K562 (cell line): Measurements from ENCODE around the gene TSPAN1. TPM values are rescaled to one million over a fixed set of nuclear protein-coding genes. Genes with fewer than 3 reads are reported as not detected.

ENCODE experiments used
- ARID3B ChIP-seq: fragments of 250-450 bp; sonication (Bioruptor Pico); IDR thresholded peaks from 2 replicates; pipeline ENCODE4 v1.4.0; 2020; ENCODE audit warnings: borderline replicate concordance
- ATF2 ChIP-seq: sonication (generic); formaldehyde crosslinking; IDR thresholded peaks from 2 replicates; pipeline ENCODE4 v1.8.1; 2022; ENCODE audit warnings: missing genetic modification reagents
- BMI1 ChIP-seq: fragments of 150-350 bp; IDR thresholded peaks from 2 replicates; pipeline ENCODE4 v1.6.1; 2014; ENCODE audit warnings: low read length
- HOMEZ ChIP-seq: fragments of 250-450 bp; sonication (Bioruptor Pico); IDR thresholded peaks from 2 replicates; pipeline ENCODE4 v1.4.0; 2020; ENCODE audit warnings: mild to moderate bottlenecking, moderate library complexity
- MAX ChIP-seq: sonication (generic); formaldehyde crosslinking; IDR thresholded peaks from 2 replicates; pipeline ENCODE4 v1.9.0; 2022; ENCODE audit warnings: mild to moderate bottlenecking, missing genetic modification reagents
- MBD1 ChIP-seq: fragments of 250-450 bp; sonication (Bioruptor Pico); IDR thresholded peaks from 2 replicates; pipeline ENCODE4 v1.8.0; 2022; ENCODE audit warnings: inconsistent platforms
- MYC ChIP-seq, 2 experiments: fragments of 250-450 bp in 1 of 2; sonication (Bioruptor Pico) in 1 of 2; IDR thresholded peaks; 2 replicates each; pipeline versions ENCODE4 v1.5.1 to v1.6.1; 2012 to 2021; ENCODE audit warnings: low read depth in 2 of 2, borderline replicate concordance in 1 of 2, improper control_type of control experiment in 1 of 2, low read length in 1 of 2, mild to moderate bottlenecking in 1 of 2, moderate library complexity in 1 of 2
- NCOR1 ChIP-seq: fragments of 450-650 bp; IDR thresholded peaks from 2 replicates; pipeline ENCODE4 v1.6.1; 2016; ENCODE audit warnings: mild to moderate bottlenecking, moderate library complexity
- NFATC3 ChIP-seq: fragments of 450-650 bp; IDR thresholded peaks from 2 replicates; pipeline ENCODE4 v1.6.1; 2017; ENCODE audit warnings: mild to moderate bottlenecking
- POLR3G ChIP-seq: IDR thresholded peaks from 2 replicates; pipeline ENCODE4 v1.6.1; 2011; ENCODE audit not compliant: insufficient read length, insufficient replicate concordance; ENCODE audit errors: extremely low read depth
- RHOXF2B ChIP-seq: fragments of 250-450 bp; sonication (Bioruptor Pico); conservative IDR thresholded peaks from 2 replicates; pipeline ENCODE4 v1.5.1; 2021
- SIRT6 ChIP-seq: IDR thresholded peaks from one replicate; pipeline ENCODE4 v1.6.1; 2012; ENCODE audit warnings: low read depth, mild to moderate bottlenecking, control low read depth, inconsistent platforms, low read length, moderate library complexity
- SNIP1 ChIP-seq: fragments of 450-650 bp; IDR thresholded peaks from 2 replicates; pipeline ENCODE4 v1.7.1; 2017; ENCODE audit warnings: low read depth, mild to moderate bottlenecking
- THRAP3 ChIP-seq: fragments of 450-650 bp; IDR thresholded peaks from 2 replicates; pipeline ENCODE4 v1.6.1; 2016; ENCODE audit warnings: mild to moderate bottlenecking, inconsistent platforms, borderline replicate concordance
- ZNF124 ChIP-seq: sonication (generic); formaldehyde crosslinking; IDR thresholded peaks from 2 replicates; pipeline ENCODE4 v1.8.1; 2022; ENCODE audit warnings: missing genetic modification reagents
- polyA plus RNA-seq, 8 experiments: library from polyadenylated mRNA; depleted of rRNA in 4 of 8; stranded (reverse) in 5 of 8; unstranded in 3 of 8; fragments of >200 nt; fragmentation: Nextera tagmentation in 2 of 8; fragmentation: Illumina TruSeq in 1 of 8; extraction: Ambion mirVana in 2 of 8; extraction: Trizol in 1 of 8; gene quantifications; 2 replicates each; pipeline versions ENCODE4 v1.2.1 to v1.2.3, GENCODE V29; 2011 to 2014; ENCODE audit warnings: inconsistent platforms in 1 of 8, missing spikeins in 1 of 8
- total RNA-seq, 7 experiments: library from RNA; depleted of rRNA in 6 of 7; stranded (reverse); fragments of >200 nt in 6 of 7; fragmentation: Illumina TruSeq in 2 of 7; extraction: Trizol in 2 of 7; gene quantifications; 2 replicates each; pipeline versions ENCODE4 v1.2.1 to v1.2.3, GENCODE V29; 2011 to 2021; ENCODE audit warnings: low replicate concordance in 1 of 7
- TF ChIP-seq, protein P1 (sequence below): sonication (generic); formaldehyde crosslinking; IDR thresholded peaks from 2 replicates; pipeline ENCODE4 v1.8.0; 2023; ENCODE audit warnings: mild to moderate bottlenecking, missing genetic modification reagents
- TF ChIP-seq, protein P2 (sequence below): fragments of 450-650 bp; IDR thresholded peaks from 2 replicates; pipeline ENCODE4 v1.6.1; 2016

TSPAN1 gene
- total and polyA plus RNA-seq, 9 of the 15 experiments (the other 6 are each of a cell fraction or from before 2014, with no cell fraction given) = 0.58 TPM; not detected in 8

GRCh38 chr1:46179138-46180081, 4.5 kb downstream of the TSPAN1 start (continued):
- TF ChIP-seq, protein P1, sequence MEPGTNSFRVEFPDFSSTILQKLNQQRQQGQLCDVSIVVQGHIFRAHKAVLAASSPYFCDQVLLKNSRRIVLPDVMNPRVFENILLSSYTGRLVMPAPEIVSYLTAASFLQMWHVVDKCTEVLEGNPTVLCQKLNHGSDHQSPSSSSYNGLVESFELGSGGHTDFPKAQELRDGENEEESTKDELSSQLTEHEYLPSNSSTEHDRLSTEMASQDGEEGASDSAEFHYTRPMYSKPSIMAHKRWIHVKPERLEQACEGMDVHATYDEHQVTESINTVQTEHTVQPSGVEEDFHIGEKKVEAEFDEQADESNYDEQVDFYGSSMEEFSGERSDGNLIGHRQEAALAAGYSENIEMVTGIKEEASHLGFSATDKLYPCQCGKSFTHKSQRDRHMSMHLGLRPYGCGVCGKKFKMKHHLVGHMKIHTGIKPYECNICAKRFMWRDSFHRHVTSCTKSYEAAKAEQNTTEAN = no peak
- TF ChIP-seq MYC (IDR thresholded peaks at IDR 0.05; ENCODE audit: low read depth, low read length) = peak; percentile 35; the same call in 1 of the 2 replicates
- no peak for TF ChIP-seq MYC (CRISPR knock-in tag; IDR thresholded peaks at IDR 0.05; ENCODE audit: borderline replicate concordance, low read depth)
- TF ChIP-seq ZNF124 = no peak
- no peak for TF ChIP-seq NCOR1
- TF ChIP-seq SNIP1 = peak; percentile 62; the same call in 1 of the 2 replicates
- TF ChIP-seq POLR3G = no peak
- TF ChIP-seq RHOXF2B = no peak
- TF ChIP-seq ATF2 (CRISPR knock-in tag) = no peak
- no peak for TF ChIP-seq MBD1
- TF ChIP-seq THRAP3 = peak; percentile 88
- no peak for TF ChIP-seq HOMEZ (CRISPR knock-in tag)
- no peak for TF ChIP-seq SIRT6
- no peak for TF ChIP-seq ARID3B
- no peak for TF ChIP-seq MAX
- TF ChIP-seq, protein P2, sequence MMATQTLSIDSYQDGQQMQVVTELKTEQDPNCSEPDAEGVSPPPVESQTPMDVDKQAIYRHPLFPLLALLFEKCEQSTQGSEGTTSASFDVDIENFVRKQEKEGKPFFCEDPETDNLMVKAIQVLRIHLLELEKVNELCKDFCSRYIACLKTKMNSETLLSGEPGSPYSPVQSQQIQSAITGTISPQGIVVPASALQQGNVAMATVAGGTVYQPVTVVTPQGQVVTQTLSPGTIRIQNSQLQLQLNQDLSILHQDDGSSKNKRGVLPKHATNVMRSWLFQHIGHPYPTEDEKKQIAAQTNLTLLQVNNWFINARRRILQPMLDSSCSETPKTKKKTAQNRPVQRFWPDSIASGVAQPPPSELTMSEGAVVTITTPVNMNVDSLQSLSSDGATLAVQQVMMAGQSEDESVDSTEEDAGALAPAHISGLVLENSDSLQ = peak; percentile 30; the same call in 1 of the 2 replicates
- no peak for TF ChIP-seq BMI1
- TF ChIP-seq NFATC3 = peak; percentile 73; the same call in 1 of the 2 replicates
